HCT116 (cell line): ENCODE results near the gene COL5A2. TPM values are rescaled to one million over a fixed set of nuclear protein-coding genes. Genes with fewer than 3 reads are reported as not detected.

Experiments
- ATAC-seq: fragments of 200-7000 bp; cut with Tn5 transposase; 2 replicates; pipeline ENCODE4 v1.9.1; 2020; ENCODE audit warnings: mild to moderate bottlenecking, moderate library complexity
- BruUV-seq: library from RNA; stranded (reverse); fragments of 400-500 nt; replicated peaks from 2 replicates; lab custom pipeline; 2021; lab: Mats Ljungman, UMichigan
- CTCF ChIA-PET: fragments of 300-600 bp; sonication (Branson Sonifier 250); formaldehyde crosslinking; loops from one replicate; lab custom pipeline; 2021; ENCODE audit warnings: antibody characterized with exemption; lab: Charles Lee
- POLR2A ChIA-PET: fragments of 300-600, 350-600 bp; sonication (Branson Sonifier 250); formaldehyde crosslinking; loops from one replicate; lab custom pipeline; 2021; ENCODE audit warnings: antibody characterized with exemption; lab: Charles Lee
- RAD21 ChIA-PET, 2 experiments: fragments of 300-600 bp; sonication (Branson Sonifier 250); formaldehyde crosslinking; loops; one replicate each; lab custom pipeline; 2023; ENCODE audit warnings: low total read pairs in 2 of 2; ENCODE audit not compliant: uncharacterized antibody in 2 of 2, unreplicated experiment in 2 of 2, low non-redundant PET in 1 of 2; lab: Charles Lee
- DNase-seq: peaks from one replicate; pipeline ENCODE4 v3.0.0-alpha.2; 2010; ENCODE audit warnings: low read depth, low spot score
- H2AFZ ChIP-seq: fragments of 200-600 bp; shearing (Covaris generic), sonication (generic); 2 replicates; pipeline ENCODE4 v1.6.1; 2017; ENCODE audit warnings: low read depth, mixed run types, mixed read lengths, antibody characterized with exemption, low read length; ENCODE audit not compliant: poor library complexity, severe bottlenecking
- H3K27ac ChIP-seq: 2 replicates; pipeline ENCODE4 v1.5.1; 2012; ENCODE audit warnings: low read depth, low read length
- H3K27me3 ChIP-seq: fragments of 200-600 bp; sonication (generic); 2 replicates; pipeline ENCODE4 v1.6.1; 2016; ENCODE audit warnings: mixed run types, low read length, mixed read lengths; ENCODE audit not compliant: insufficient read depth
- H3K36me3 ChIP-seq, 2 experiments: fragments of 200-500 bp in 1 of 2; fragments of 200-600 bp in 1 of 2; sonication (Bioruptor generic) in 1 of 2; sonication (generic) in 1 of 2; 2 replicates each; pipeline versions ENCODE4 v1.5.1 to v1.6.1; 2014 to 2016; ENCODE audit warnings: low read length in 2 of 2, inconsistent platforms in 1 of 2, mixed read lengths in 1 of 2, mixed run types in 1 of 2; ENCODE audit not compliant: insufficient read depth in 2 of 2, control insufficient read depth in 1 of 2
- H3K4me1 ChIP-seq, 2 experiments: fragments of 200-600 bp in 1 of 2; sonication (generic) in 1 of 2; 2 replicates each; pipeline versions ENCODE4 v1.5.1 to v1.6.1; 2012 to 2017; ENCODE audit warnings: low read length in 2 of 2, inconsistent platforms in 1 of 2, mild to moderate bottlenecking in 1 of 2, mixed read lengths in 1 of 2, mixed run types in 1 of 2, moderate library complexity in 1 of 2; ENCODE audit not compliant: insufficient read depth in 2 of 2, control insufficient read depth in 1 of 2
- H3K4me2 ChIP-seq: fragments of 200-600 bp; sonication (generic); 2 replicates; pipeline ENCODE4 v1.6.1; 2017; ENCODE audit warnings: mixed run types, low read length, mixed read lengths
- H3K4me3 ChIP-seq, 2 experiments: fragments of 200-600 bp in 1 of 2; sonication (generic) in 1 of 2; replicated peaks in 1 of 2; 2 replicates each; pipeline ENCODE4 v1.5.1; 2011 to 2016; ENCODE audit warnings: low read length in 2 of 2, control low read depth in 1 of 2, low read depth in 1 of 2, mild to moderate bottlenecking in 1 of 2, mixed read lengths in 1 of 2, mixed run types in 1 of 2
- H3K79me2 ChIP-seq: fragments of 200-600 bp; sonication (generic); 2 replicates; pipeline ENCODE4 v1.6.1; 2017; ENCODE audit warnings: mild to moderate bottlenecking, mixed run types, low read length, moderate library complexity, mixed read lengths; ENCODE audit not compliant: insufficient read depth
- H3K9ac ChIP-seq: fragments of 200-600 bp; sonication (generic); 2 replicates; pipeline ENCODE4 v1.6.1; 2016; ENCODE audit warnings: low read length, mixed read lengths
- H3K9me2 ChIP-seq: fragments of 200-600 bp; sonication (generic), shearing (Covaris generic); 2 replicates; pipeline ENCODE4 v1.6.1; 2017; ENCODE audit warnings: mixed run types, mild to moderate bottlenecking, moderate library complexity; ENCODE audit not compliant: insufficient read depth
- H3K9me3 ChIP-seq, 2 experiments: fragments of 200-500 bp in 1 of 2; fragments of 200-600 bp in 1 of 2; sonication (Bioruptor generic) in 1 of 2; sonication (generic) in 1 of 2; 2 replicates each; pipeline ENCODE4 v1.6.1; 2014 to 2017; ENCODE audit warnings: low read length in 2 of 2, mixed read lengths in 2 of 2, inconsistent platforms in 1 of 2, low read depth in 1 of 2, mild to moderate bottlenecking in 1 of 2, mixed run types in 1 of 2, moderate library complexity in 1 of 2; ENCODE audit not compliant: control insufficient read depth in 1 of 2, insufficient read depth in 1 of 2
- H4K20me1 ChIP-seq: fragments of 200-600 bp; sonication (generic), shearing (Covaris generic); 2 replicates; pipeline ENCODE4 v1.6.1; 2017; ENCODE audit warnings: mixed run types, mild to moderate bottlenecking, moderate library complexity; ENCODE audit not compliant: insufficient read depth
- CEBPB ChIP-seq: IDR thresholded peaks from 2 replicates; pipeline ENCODE4 v1.6.1; 2012; ENCODE audit warnings: low read depth
- CTCF ChIP-seq, 3 experiments: fragments of 200-600 bp in 1 of 3; sonication (generic) in 1 of 3; IDR thresholded peaks in 2 of 3; conservative IDR thresholded peaks in 1 of 3; 2 replicates each; pipeline ENCODE4 v1.5.1; 2012 to 2017; ENCODE audit warnings: low read depth in 2 of 3, low read length in 2 of 3, antibody characterized with exemption in 1 of 3, borderline replicate concordance in 1 of 3, control low read depth in 1 of 3, mild to moderate bottlenecking in 1 of 3, mixed read lengths in 1 of 3, mixed run types in 1 of 3, moderate library complexity in 1 of 3; ENCODE audit not compliant: insufficient read depth in 1 of 3
- EGR1 ChIP-seq: IDR thresholded peaks from 2 replicates; pipeline ENCODE4 v1.6.1; 2012; ENCODE audit warnings: low read depth
- EZH2phosphoT487 ChIP-seq: fragments of 200-600 bp; IDR thresholded peaks from 2 replicates; pipeline ENCODE4 v1.6.1; 2018; ENCODE audit warnings: antibody characterized with exemption, borderline replicate concordance
- FOSL1 ChIP-seq: IDR thresholded peaks from 2 replicates; pipeline ENCODE4 v1.6.1; 2012; ENCODE audit warnings: low read depth
- JUND ChIP-seq: IDR thresholded peaks from 2 replicates; pipeline ENCODE4 v1.6.1; 2012
- MAX ChIP-seq: IDR thresholded peaks from 2 replicates; pipeline ENCODE4 v1.6.1; 2012
- POLR2A ChIP-seq: IDR thresholded peaks from 2 replicates; pipeline ENCODE4 v1.7.0; 2011; ENCODE audit warnings: borderline replicate concordance; ENCODE audit not compliant: insufficient read depth, insufficient read length; ENCODE audit errors: extremely low read depth
- POLR2AphosphoS5 ChIP-seq: IDR thresholded peaks from 2 replicates; pipeline ENCODE4 v1.6.1; 2011; ENCODE audit warnings: mild to moderate bottlenecking, low read depth, low read length, moderate library complexity
- RAD21 ChIP-seq: IDR thresholded peaks from 2 replicates; pipeline ENCODE4 v1.6.1; 2012; ENCODE audit warnings: low read depth, mild to moderate bottlenecking
- SIN3A ChIP-seq: IDR thresholded peaks from 2 replicates; pipeline ENCODE4 v1.6.1; 2012; ENCODE audit warnings: low read depth
- SP1 ChIP-seq: IDR thresholded peaks from 2 replicates; pipeline ENCODE4 v1.6.1; 2012; ENCODE audit warnings: low read depth
- SRF ChIP-seq: IDR thresholded peaks from 2 replicates; pipeline ENCODE4 v1.6.1; 2012; ENCODE audit warnings: low read depth
- YY1 ChIP-seq: IDR thresholded peaks from 2 replicates; pipeline ENCODE4 v1.6.1; 2011; ENCODE audit warnings: low read length, low read depth, moderate library complexity, mild to moderate bottlenecking; ENCODE audit not compliant: insufficient replicate concordance; ENCODE audit errors: extremely low read depth
- intact Hi-C: fragments of 100-400 bp; cut with micrococcal nuclease; formaldehyde crosslinking; loops from 2 replicates; pipeline ENCODE4 v1.10.0; 2022
- total RNA-seq: library from RNA; stranded (reverse); gene quantifications from one replicate; pipeline ENCODE4 v1.2.1, GENCODE V29; 2021; ENCODE audit not compliant: unreplicated experiment
- TF ChIP-seq, protein P1 (sequence below): IDR thresholded peaks from 2 replicates; pipeline ENCODE4 v1.6.1; 2012
- TF ChIP-seq, protein P2 (sequence below): IDR thresholded peaks from 2 replicates; pipeline ENCODE4 v1.6.1; 2012; ENCODE audit warnings: low read depth

COL5A2 gene
- total RNA-seq, 1 experiment from 2014 or later = 2.3 TPM

GRCh38 chr2:189113963-189114362, 65.6 kb downstream of the COL5A2 start:
- no peak for TF ChIP-seq SIN3A
- Histone ChIP-seq H3K9ac (no peak overlapping the region), H3K9me3 (no peaks in the 10 kb centered on the region), H3K4me3 (no peak overlapping the region), H3K4me2 (no peak overlapping the region), H3K27me3 (no peaks in the 10 kb centered on the region), H3K27ac (no peak overlapping the region), H4K20me1 (no peaks in the 10 kb centered on the region), H3K36me3 (no peaks in the 10 kb centered on the region), H2AFZ (no peak overlapping the region), H3K79me2 (no peaks in the 10 kb centered on the region), H3K9me2 (no peaks in the 10 kb centered on the region), H3K4me1 (peaks cover 0 to 6% of the 10 kb centered on the region in 2 experiments; a peak in 3 of 4 replicates)
- no peak for DNase-seq
- BruUV-seq = no TSS peak
- ATAC-seq = no peak
- POLR2A ChIA-PET = no interaction called here
- CTCF ChIA-PET = no interaction called here
- RAD21 ChIA-PET = no interaction called here
- intact Hi-C loops = no loop called here

DNA sequence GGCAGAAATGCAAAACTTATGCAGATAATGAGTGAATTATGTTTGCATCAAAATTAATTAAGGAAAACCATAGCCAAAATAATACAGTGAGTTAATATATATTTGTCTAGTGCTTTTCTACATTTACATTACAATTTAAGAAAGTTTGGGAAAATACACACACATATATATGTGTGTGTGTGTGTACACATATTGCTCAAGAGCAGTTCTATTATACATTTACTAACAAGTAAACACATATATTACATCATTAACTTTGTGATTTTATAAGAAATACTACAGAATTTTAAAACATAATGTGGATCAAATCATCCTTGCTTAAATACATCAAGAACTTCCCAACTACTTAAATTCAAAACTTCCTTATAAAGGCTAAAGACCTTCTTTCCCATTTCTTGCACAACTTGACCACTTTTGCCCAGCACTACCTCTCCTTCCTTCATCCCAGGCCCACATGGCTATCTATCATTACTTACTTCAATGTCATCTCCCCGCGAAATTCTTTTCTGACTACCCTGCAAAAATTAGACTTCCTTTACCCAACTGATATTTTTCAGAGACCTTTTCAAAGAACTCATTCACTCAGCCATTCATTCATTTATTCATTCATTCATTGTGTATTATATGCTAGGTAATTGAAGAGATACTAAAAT, 68.4 kb downstream of the COL5A2 start:
- H3K4me1 ChIP-seq = peaks cover 0 to 6% of the 10 kb centered on the region in 2 experiments; a peak in 3 of 4 replicates
- POLR2A ChIA-PET = no interaction called here
- no peak for TF ChIP-seq SP1
- TF ChIP-seq, protein P1, sequence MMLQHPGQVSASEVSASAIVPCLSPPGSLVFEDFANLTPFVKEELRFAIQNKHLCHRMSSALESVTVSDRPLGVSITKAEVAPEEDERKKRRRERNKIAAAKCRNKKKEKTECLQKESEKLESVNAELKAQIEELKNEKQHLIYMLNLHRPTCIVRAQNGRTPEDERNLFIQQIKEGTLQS = no peak
- TF ChIP-seq RAD21 = no peak
- no peak for TF ChIP-seq CTCF (IDR thresholded peaks at IDR 0.05 in 2 of 3, conservative IDR thresholded peaks at IDR 0.05 in 1 of 3; ENCODE audit: borderline replicate concordance in 1 of 3, insufficient read depth in 1 of 3, low read depth in 2 of 3, low read length in 2 of 3)
- no peak for TF ChIP-seq YY1
- TF ChIP-seq SRF = no peak
- TF ChIP-seq SIN3A = no peak
- no peak for TF ChIP-seq MAX
- no peak for TF ChIP-seq FOSL1
- no peak for TF ChIP-seq EZH2phosphoT487
- no peak for TF ChIP-seq JUND
- TF ChIP-seq, protein P2, sequence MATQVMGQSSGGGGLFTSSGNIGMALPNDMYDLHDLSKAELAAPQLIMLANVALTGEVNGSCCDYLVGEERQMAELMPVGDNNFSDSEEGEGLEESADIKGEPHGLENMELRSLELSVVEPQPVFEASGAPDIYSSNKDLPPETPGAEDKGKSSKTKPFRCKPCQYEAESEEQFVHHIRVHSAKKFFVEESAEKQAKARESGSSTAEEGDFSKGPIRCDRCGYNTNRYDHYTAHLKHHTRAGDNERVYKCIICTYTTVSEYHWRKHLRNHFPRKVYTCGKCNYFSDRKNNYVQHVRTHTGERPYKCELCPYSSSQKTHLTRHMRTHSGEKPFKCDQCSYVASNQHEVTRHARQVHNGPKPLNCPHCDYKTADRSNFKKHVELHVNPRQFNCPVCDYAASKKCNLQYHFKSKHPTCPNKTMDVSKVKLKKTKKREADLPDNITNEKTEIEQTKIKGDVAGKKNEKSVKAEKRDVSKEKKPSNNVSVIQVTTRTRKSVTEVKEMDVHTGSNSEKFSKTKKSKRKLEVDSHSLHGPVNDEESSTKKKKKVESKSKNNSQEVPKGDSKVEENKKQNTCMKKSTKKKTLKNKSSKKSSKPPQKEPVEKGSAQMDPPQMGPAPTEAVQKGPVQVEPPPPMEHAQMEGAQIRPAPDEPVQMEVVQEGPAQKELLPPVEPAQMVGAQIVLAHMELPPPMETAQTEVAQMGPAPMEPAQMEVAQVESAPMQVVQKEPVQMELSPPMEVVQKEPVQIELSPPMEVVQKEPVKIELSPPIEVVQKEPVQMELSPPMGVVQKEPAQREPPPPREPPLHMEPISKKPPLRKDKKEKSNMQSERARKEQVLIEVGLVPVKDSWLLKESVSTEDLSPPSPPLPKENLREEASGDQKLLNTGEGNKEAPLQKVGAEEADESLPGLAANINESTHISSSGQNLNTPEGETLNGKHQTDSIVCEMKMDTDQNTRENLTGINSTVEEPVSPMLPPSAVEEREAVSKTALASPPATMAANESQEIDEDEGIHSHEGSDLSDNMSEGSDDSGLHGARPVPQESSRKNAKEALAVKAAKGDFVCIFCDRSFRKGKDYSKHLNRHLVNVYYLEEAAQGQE = no peak
- TF ChIP-seq POLR2AphosphoS5 = no peak
- no peak for TF ChIP-seq POLR2A
- no peak for TF ChIP-seq CEBPB
- TF ChIP-seq EGR1 = no peak

More for the DNA sequence above, 68.4 kb downstream of the COL5A2 start:
- Histone ChIP-seq H3K9ac (no peak overlapping the region), H3K79me2 (no peaks in the 10 kb centered on the region), H3K36me3 (no peaks in the 10 kb centered on the region), H3K4me3 (no peak overlapping the region), H3K9me3 (no peaks in the 10 kb centered on the region), H3K9me2 (no peaks in the 10 kb centered on the region), H3K27me3 (no peaks in the 10 kb centered on the region), H3K27ac (no peak overlapping the region), H4K20me1 (no peaks in the 10 kb centered on the region), H3K4me2 (no peak overlapping the region), H2AFZ (no peak overlapping the region)
- ChIA-PET RAD21 (no interaction called here), CTCF (interaction anchor here (1.1 kb wide), 1 partner anchor 587 kb away, joined by 4 read pairs; no protein-coding TSS in a partner anchor)
- DNase-seq (no peak), ATAC-seq (no peak)
- intact Hi-C loops = no loop called here
- BruUV-seq = no TSS peak
